ENCODE results near the gene PTPRE.

- TF ChIP-seq, protein P1, sequence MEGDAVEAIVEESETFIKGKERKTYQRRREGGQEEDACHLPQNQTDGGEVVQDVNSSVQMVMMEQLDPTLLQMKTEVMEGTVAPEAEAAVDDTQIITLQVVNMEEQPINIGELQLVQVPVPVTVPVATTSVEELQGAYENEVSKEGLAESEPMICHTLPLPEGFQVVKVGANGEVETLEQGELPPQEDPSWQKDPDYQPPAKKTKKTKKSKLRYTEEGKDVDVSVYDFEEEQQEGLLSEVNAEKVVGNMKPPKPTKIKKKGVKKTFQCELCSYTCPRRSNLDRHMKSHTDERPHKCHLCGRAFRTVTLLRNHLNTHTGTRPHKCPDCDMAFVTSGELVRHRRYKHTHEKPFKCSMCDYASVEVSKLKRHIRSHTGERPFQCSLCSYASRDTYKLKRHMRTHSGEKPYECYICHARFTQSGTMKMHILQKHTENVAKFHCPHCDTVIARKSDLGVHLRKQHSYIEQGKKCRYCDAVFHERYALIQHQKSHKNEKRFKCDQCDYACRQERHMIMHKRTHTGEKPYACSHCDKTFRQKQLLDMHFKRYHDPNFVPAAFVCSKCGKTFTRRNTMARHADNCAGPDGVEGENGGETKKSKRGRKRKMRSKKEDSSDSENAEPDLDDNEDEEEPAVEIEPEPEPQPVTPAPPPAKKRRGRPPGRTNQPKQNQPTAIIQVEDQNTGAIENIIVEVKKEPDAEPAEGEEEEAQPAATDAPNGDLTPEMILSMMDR (conservative IDR thresholded peaks at IDR 0.05 in 1 of 2, IDR thresholded peaks at IDR 0.05 in 1 of 2; ENCODE audit: extremely low read depth in 1 of 2, insufficient read depth in 1 of 2, low read depth in 1 of 2, low read length in 2 of 2), result no peak
- no peak for TF ChIP-seq EZH2 (IDR thresholded peaks at IDR 0.05; ENCODE audit: borderline replicate concordance, low read length)
These were observed 156.8 kb downstream of the PTPRE start for GRCh38 chr10:128063736-128064107.
